ENCODE measurements around the gene APOA4.

The APOA4 gene

GRCh38 chr11:116825854-116826750, 3.0 kb upstream of the APOA4 start:
- no peak for TF ChIP-seq ZNF501 (tag by site-specific recombination; IDR thresholded peaks at IDR 0.05)
- Histone ChIP-seq H3K4me1 (ENCODE audit: control insufficient read depth, insufficient read depth, low read length) (no peaks in the 10 kb centered on the region), H3K27ac (ENCODE audit: extremely low read depth, low read depth, low read length) (no peak overlapping the region), H3K36me3 (ENCODE audit: control insufficient read depth in 2 of 2, insufficient read depth in 1 of 2, low read length in 2 of 2) (no peaks in the 10 kb centered on the region), H3K4me3 (ENCODE audit: low read depth, low read length) (no peak overlapping the region), H3K9me3 (ENCODE audit: control insufficient read depth, insufficient read depth, low read depth, low read length) (no peaks in the 10 kb centered on the region)
- ChIA-PET POLR2A (no interaction called here), CTCF (interaction anchor here (0.9 to 1.2 kb wide), 4 partner anchors 10 to 36 kb away, joined by 3 to 4 read pairs (median 4); no protein-coding TSS in a partner anchor)

- H3K36me3 ChIP-seq (ENCODE audit: control insufficient read depth in 2 of 2, insufficient read depth in 1 of 2, low read length in 2 of 2), result no peaks in the 10 kb centered on the region
- H3K27ac ChIP-seq (ENCODE audit: extremely low read depth, low read depth, low read length), result no peak overlapping the region
- no peaks in the 10 kb centered on the region for H3K4me1 ChIP-seq (ENCODE audit: control insufficient read depth, insufficient read depth, low read length)
- CTCF ChIA-PET, result interaction anchor here (0.9 to 1.2 kb wide), 2 partner anchors 10 to 35 kb away, joined by 3 to 4 read pairs; no protein-coding TSS in a partner anchor
- H3K4me3 ChIP-seq (ENCODE audit: low read depth, low read length), result no peak overlapping the region
- H3K9me3 ChIP-seq (ENCODE audit: control insufficient read depth, insufficient read depth, low read depth, low read length), result no peaks in the 10 kb centered on the region
- TF ChIP-seq PRDM2 (tag by site-specific recombination; IDR thresholded peaks at IDR 0.05; ENCODE audit: borderline replicate concordance) (no peak), ZNF561 (tag by site-specific recombination; IDR thresholded peaks at IDR 0.05; ENCODE audit: borderline replicate concordance) (no peak), KLF17 (tag by site-specific recombination; IDR thresholded peaks at IDR 0.05) (no peak), ZNF248 (tag by site-specific recombination; IDR thresholded peaks at IDR 0.05) (no peak), ZBTB17 (tag by site-specific recombination; IDR thresholded peaks at IDR 0.05) (no peak), ZNF664 (tag by site-specific recombination; IDR thresholded peaks at IDR 0.05) (no peak), ZFP3 (tag by site-specific recombination; IDR thresholded peaks at IDR 0.05; ENCODE audit: low read depth) (no peak), ZNF791 (tag by site-specific recombination; IDR thresholded peaks at IDR 0.05) (no peak), ZNF214 (tag by site-specific recombination; IDR thresholded peaks at IDR 0.05; ENCODE audit: borderline replicate concordance) (no peak), ZNF449 (tag by site-specific recombination; IDR thresholded peaks at IDR 0.05) (no peak), ZNF518A (tag by site-specific recombination; conservative IDR thresholded peaks at IDR 0.05; ENCODE audit: low read depth) (no peak), ZNF184 (tag by site-specific recombination; IDR thresholded peaks at IDR 0.05) (no peak), ZNF433 (tag by site-specific recombination; IDR thresholded peaks at IDR 0.05; ENCODE audit: low read depth) (no peak), ZBTB7A (tag by site-specific recombination; IDR thresholded peaks at IDR 0.05; ENCODE audit: low read depth) (no peak), MYNN (tag by site-specific recombination; IDR thresholded peaks at IDR 0.05; ENCODE audit: borderline replicate concordance) (no peak), GLI2 (tag by site-specific recombination; IDR thresholded peaks at IDR 0.05; ENCODE audit: borderline replicate concordance, low read depth) (no peak)
- TF ChIP-seq, protein P1, sequence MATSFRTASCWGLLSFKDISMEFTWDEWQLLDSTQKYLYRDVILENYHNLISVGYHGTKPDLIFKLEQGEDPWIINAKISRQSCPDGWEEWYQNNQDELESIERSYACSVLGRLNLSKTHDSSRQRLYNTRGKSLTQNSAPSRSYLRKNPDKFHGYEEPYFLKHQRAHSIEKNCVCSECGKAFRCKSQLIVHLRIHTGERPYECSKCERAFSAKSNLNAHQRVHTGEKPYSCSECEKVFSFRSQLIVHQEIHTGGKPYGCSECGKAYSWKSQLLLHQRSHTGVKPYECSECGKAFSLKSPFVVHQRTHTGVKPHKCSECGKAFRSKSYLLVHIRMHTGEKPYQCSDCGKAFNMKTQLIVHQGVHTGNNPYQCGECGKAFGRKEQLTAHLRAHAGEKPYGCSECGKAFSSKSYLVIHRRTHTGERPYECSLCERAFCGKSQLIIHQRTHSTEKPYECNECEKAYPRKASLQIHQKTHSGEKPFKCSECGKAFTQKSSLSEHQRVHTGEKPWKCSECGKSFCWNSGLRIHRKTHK (tag by site-specific recombination; IDR thresholded peaks at IDR 0.05), result no peak
- POLR2A ChIA-PET, result no interaction called here
Observed at GRCh38 chr11:116825434-116825833, 2.3 kb upstream of the APOA4 start.
